Measurements from ENCODE around the gene ALDH3B2. TPM values are rescaled to one million over a fixed set of nuclear protein-coding genes. Genes with fewer than 3 reads are reported as not detected.

ALDH3B2 gene

DNA sequence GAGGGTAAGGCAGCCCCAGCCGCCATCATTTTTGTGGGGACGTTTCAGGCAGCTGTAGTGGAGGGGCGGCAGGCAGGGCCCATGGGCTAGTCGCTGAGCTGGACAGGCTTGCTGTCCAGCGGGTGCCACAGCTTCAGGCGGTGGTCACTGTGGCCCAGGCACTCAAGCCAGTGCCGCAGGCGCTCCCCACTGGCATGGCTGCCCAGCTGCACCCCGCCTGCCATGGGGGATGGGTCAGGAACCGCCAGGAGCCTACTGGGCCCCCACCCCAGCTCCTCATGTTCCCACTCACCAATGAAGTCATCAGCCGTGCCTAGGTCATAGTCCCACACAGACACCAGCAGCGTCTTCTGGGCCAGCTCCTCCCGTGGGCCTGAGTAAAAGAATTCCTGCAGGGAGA is 61.7 kb downstream of the ALDH3B2 start:
- Histone ChIP-seq H3K14ac (ENCODE audit: low read length in 2 of 2) (no peak overlapping the region), H2AFZ (ENCODE audit: low read depth, low read length) (no peak overlapping the region), H3K4me1 (ENCODE audit: control insufficient read depth, insufficient read depth, low read depth, low read length) (peaks cover 4% of the 10 kb centered on the region), H2BK120ac (ENCODE audit: low read depth, low read length) (no peak overlapping the region), H3K9me3 (ENCODE audit: control insufficient read depth, low read length) (no peaks in the 10 kb centered on the region), H2BK12ac (ENCODE audit: low read length in 2 of 2) (no peak overlapping the region), H3K23ac (ENCODE audit: low read length in 2 of 2) (no peak overlapping the region), H3K9ac (ENCODE audit: low read length) (no peak overlapping the region), H3K36me3 (ENCODE audit: control insufficient read depth in 1 of 2, insufficient read depth in 2 of 2, low read depth in 1 of 2, low read length in 2 of 2) (peaks cover 48 to 49% of the 10 kb centered on the region in 2 experiments), H3K4me3 (ENCODE audit: insufficient read depth in 1 of 2, low read depth in 1 of 2, low read length in 2 of 2) (no peak overlapping the region), H3K18ac (ENCODE audit: low read depth in 1 of 2, low read length in 2 of 2) (no peak overlapping the region), H4K8ac (ENCODE audit: low read length) (no peak overlapping the region), H2BK15ac (ENCODE audit: low read depth, poor library complexity, severe bottlenecking) (no peak overlapping the region), H3K4me2 (ENCODE audit: low read length, poor library complexity, severe bottlenecking) (no peak overlapping the region), H3K27me3 (ENCODE audit: control insufficient read depth in 1 of 2, insufficient read depth in 1 of 2, low read length in 2 of 2) (peaks cover 8 to 31% of the 10 kb centered on the region in 2 experiments), H2BK5ac (ENCODE audit: low read depth, low read length, poor library complexity, severe bottlenecking) (no peak overlapping the region), H3K79me1 (replicated peaks; ENCODE audit: low read length, poor library complexity, severe bottlenecking) (peaks cover 27% of the 10 kb centered on the region), H2AK5ac (ENCODE audit: low read length, severe bottlenecking) (no peak overlapping the region), H3K4ac (ENCODE audit: low read depth in 1 of 2, low read length in 2 of 2) (no peak overlapping the region), H3K27ac (ENCODE audit: low read length, poor library complexity, severe bottlenecking) (no peak overlapping the region), H4K91ac (ENCODE audit: low read length) (no peak overlapping the region)
- DNase-seq: no peak
- WGBS: 96% methylated on average over 13 of the region's 13 CpGs

Small RNA genes within 50 kb of the gene (small RNA-seq; reads per million reads assigned to genes)
- not detected for gene RPL37P2 (ENCODE audit: low read depth)
